ENCODE results near the gene STRAP.

DNA sequence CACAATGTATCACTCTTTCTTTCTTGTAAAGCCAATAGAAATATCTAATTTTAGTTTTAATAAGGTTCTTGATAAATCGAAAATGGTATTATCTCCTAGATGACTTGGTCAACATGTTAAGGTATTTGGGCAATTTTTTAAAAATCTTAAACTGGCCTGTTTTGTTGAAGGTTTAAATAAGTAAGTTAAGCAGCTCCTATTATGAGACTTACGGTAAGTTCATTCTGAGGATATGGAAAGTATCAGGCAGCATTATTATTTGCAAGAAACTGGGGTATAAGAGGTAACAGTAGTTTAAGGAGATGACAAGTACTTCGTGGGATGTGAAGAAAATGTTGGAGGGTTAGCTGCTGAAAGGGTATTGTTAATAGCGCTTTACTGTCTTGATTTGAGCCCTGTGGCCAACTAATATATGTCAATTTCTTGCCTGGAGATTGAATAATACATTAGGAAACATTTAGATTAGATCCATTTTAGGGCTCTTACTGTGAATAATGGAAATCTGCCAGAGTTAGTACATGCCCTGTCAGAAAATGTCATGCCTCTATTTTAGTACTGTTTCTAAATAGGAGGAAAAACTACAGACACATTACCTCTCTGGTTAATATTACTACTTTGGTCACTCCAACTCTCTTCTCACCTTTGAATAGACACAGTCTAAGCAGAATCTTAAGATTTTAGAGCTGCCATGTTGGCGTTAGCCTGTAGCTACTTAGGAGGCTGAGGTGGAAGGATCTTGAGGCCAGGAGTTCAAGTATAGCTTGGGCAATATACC lies 5.0 kb downstream of the STRAP start:
- TF ChIP-seq POLR2A (IDR thresholded peaks at IDR 0.05): no peak
- TF ChIP-seq, protein P1, sequence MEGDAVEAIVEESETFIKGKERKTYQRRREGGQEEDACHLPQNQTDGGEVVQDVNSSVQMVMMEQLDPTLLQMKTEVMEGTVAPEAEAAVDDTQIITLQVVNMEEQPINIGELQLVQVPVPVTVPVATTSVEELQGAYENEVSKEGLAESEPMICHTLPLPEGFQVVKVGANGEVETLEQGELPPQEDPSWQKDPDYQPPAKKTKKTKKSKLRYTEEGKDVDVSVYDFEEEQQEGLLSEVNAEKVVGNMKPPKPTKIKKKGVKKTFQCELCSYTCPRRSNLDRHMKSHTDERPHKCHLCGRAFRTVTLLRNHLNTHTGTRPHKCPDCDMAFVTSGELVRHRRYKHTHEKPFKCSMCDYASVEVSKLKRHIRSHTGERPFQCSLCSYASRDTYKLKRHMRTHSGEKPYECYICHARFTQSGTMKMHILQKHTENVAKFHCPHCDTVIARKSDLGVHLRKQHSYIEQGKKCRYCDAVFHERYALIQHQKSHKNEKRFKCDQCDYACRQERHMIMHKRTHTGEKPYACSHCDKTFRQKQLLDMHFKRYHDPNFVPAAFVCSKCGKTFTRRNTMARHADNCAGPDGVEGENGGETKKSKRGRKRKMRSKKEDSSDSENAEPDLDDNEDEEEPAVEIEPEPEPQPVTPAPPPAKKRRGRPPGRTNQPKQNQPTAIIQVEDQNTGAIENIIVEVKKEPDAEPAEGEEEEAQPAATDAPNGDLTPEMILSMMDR (IDR thresholded peaks at IDR 0.05): no peak
